DMS153 (cell line): ENCODE results near the gene CAB39.
"Not testable (repeated sequence)": the region's sequence is repeated elsewhere in the genome, so short reads cannot be mapped to it uniquely, and the experiment has no call there.

Experiments
- DNase-seq: peaks from one replicate; lab custom pipeline; 2025; lab: John Stamatoyannopoulos, UW

CAB39 gene

DNA sequence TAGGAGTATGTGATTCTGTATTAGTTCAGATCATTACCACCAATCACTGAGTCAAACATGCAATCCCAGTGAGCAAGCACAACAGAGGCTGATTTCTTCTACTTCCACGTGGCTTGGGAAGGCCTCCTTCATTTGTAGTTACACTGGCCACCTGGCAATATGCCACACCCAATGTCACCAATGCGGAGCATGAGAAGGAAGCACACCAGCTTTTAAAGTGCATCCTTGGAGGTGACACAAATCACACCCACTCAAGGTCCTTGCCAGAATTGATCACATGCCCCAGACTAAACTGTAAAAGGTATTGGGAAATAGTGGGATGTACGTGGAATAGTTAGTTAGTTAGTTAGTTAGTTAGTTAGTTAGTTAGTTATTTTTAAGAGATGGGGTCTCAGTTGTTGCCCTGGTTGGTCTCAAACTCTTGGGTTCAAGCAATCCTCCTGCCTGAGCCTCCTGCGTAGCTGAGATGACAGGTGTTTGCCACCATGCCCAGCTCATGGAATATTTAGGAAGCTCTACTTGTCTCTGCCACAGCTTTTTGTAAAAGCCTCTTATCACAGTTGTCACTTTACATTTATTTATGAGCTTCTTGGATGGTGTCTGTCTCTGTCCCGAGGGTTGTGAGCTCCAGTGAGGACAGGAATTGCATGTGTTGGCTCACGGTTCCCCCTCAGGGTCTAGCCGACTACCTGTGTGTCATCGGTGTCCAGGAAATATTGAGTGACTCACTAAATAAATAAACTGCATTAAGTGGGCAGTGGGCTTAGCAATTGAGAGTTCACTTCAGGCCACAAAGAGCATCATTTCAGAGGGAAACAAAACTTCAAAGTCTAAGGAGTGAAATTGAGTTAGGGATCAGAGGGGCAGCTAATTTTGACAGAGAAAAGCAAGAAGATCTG is 28.1 kb upstream of the CAB39 start:
- DNase-seq: peak; percentile 55

DNA sequence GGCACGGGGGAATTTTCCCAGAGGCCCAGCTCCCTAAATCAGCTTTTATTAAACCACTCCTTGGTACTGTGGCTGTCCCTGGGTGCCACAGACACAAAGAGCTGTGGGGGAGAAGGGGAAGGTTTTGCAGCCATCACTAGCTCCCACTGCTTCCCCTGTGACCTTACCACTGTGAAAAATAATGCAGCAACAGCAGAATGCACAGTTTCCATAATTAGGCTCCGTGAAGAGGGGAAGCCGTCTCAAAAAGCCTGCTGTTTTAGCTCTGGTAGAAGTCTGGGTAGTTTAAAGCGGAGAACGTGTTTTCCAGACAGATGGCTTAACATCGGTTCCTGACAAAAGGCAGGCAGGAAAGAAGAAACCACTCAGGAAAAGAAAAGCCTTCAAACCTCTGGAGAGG is 27.5 kb upstream of the CAB39 start:
- no peak for DNase-seq

DNA sequence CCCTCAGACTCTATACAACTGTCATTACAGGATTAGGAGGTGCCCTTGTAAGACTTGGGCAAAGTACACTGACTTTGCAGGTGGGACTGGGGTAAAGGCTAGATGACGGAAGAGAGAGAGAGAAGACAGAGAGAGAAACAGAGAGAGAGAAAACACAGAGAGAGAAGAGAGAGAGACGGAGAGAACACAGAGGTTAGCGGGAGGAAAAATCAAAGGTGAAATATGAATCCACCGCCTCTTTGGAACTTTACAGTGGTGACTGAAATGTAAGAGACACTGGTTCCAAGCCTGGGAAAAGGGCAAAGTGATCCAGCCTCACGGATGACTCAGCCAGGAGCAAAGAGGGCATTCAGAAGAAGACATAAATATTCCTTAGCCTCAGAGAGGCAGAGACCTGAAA is 25.1 kb upstream of the CAB39 start:
- DNase-seq: no peak

DNA sequence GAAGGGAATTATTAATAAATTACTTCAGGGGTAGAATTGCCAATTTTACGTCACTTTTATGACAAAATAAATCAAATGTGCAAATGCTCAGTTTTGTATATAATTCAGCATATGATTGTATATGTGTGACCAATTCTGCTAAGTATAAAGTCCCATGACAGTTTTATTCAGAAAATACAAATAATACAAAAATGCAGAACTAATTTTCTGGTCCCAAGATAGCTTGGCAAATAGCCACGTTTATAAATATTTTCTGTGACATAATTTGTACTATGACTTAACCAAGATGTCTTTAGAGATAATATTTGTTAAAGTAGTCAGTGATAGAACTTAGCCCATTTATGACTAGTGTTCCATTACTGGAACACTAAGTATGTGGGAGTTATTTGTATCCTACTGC is 24.2 kb upstream of the CAB39 start:
- DNase-seq: no peak

DNA sequence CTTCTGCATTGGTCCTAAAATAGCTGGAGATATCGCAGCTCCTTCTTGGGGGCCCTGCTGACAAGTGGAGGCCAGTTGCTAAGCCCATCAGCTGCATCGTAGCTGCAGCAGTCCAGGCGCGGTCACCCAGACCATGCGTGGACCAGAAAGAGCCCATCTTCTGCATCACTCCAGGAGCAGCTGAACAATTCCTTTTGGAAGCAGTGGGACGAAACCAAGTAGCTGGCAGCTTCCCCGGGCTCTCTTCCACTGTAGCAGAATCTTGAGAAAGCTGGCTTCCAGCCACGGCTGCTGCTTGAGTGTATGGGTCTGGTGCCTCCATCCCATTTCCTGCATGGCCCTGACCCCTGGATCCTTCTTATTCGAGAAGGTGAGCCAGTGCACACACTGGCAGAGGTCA is 22.2 kb upstream of the CAB39 start:
- no peak for DNase-seq

DNA sequence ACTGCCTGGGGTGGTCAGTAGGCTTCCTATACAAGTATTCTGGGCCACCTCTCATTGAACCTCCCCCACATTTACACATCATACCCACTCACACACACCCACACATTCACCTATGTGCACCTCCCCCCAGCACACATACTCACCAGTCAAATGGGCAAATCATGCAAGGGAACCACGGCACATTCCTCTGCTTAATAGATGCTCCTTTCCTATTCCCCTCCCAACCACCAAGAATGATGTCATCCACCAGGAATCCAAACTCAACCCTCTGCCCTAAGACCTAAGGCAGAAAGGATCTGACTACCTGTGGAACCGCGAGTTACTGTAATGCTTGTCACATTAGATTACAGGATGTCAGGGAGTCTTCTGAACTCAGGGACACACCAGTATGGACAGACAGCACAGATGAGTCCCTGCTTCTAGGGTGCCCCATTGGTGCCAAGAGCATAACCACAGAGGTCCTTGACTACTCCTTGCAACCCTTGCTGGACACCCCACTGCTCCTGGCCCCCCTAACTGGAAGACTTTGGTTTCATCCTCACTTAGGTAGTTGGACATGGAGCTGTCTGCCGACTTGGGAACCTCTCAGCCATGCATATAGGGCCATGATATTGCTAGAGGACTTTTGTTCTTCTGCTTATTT is 21.5 kb upstream of the CAB39 start:
- DNase-seq: no peak

DNA sequence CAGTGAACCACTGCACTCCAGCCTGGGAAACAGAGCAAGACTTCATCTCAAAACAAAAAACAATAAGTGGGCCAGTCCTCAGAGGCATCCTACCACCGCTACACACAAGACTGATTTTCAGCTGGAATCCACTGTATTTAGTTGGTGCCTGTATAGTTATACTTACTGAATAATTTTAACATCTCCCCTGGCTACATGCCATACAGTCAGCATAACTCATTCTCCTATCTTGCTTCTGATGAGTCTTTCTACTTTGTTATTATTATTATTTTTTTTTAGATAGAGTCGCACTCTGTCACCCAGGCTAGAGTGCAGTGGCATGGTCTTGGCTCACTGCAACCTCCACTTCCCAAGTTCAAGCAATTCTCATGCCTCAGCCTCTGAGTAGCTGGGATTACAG is 19.9 kb upstream of the CAB39 start:
- no peak for DNase-seq

DNA sequence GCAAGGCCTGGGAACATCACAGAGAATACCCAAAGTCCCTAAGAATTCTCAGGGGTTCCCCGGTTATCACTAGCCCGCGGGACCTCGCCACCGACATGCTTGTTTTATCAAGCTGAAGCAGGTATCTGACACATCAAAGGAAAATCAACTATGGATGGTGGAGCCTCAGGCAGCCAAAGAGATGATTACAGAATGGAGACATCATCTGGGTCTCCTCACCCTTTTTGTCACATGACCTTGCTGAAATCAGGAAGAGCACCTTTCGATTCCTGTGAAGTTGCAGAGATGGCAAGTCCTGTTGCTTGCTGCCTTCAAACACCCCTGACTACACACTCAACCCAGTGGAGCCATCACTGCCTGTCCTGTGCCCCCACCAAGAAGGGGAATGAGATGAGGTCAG is 19.2 kb upstream of the CAB39 start:
- no peak for DNase-seq

DNA sequence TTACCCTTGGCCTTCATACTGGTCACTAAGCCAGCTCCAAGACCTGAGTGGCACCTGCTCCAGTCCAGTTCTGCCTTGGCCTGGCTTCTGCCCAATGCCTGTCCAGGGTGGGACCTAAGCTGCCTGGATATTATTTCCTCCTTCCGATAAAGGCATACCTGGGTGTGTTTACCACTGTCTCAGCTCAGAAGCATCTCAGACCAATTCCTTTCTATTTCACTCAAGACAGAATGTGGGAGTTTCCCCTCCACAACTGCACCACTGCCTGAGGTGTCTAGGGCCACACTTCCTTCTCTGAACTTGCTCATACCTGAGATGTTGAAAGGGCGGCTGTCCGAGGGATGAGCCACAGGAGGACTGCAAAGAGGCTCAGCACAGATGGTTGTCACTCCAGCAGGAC is 18.4 kb upstream of the CAB39 start:
- no peak for DNase-seq

DNA sequence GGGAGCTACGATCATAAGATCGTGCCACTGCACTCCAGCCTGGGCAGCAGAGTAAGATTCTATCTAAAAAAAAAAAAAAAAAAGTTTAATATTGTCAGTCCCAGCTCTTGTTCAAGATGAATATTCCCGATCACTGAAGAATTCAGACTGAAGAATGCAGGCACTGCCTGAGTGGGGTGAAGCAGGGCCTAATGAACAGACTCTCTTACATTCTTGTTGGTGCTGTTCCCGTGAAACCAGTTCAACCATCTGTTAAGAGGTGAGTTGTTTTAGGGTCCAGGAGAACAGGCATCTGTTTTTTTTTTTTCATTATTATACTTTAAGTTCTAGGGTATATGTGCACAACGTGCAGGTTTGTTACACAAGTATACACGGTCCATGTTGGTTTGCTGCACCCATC is 17.1 kb upstream of the CAB39 start:
- DNase-seq: no peak

DNA sequence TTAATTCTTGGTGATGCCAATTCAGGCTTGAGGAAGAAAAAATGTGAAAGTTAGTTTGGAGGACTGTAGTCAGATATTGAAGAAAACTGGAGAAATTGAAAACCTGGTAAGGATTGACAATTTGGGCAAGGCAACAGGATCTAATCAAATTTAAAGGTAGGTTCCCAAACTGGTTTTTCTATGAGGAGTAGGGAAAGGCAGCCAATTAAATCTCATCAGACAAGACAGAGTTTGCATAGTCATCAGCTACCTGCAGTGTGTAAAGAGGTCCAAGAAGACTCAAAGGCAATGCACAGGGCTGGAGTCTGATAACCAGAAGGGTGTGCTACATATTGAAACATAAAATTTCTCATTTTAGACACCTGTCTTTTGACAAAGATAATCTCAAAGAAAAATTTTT is 16.0 kb upstream of the CAB39 start:
- no peak for DNase-seq

DNA sequence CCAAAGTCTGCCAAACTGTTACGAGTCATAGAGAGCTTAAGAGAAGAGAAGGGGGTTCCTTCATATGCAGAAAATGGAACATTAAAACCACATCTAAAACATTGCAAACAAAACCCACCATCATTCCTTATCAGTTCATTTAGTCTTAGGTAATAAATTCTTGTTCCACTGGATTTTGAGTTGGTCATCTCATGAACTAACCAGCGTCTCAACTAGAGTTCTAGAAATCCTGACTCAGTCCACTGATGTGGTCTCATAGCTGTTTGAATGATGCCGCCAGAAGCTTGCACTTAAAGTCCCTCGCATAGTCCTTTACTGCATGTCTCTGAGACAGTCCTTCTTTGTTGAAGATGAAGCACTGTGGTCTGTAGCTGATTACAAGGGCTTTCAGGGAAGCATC is 15.0 kb upstream of the CAB39 start:
- no peak for DNase-seq

DNA sequence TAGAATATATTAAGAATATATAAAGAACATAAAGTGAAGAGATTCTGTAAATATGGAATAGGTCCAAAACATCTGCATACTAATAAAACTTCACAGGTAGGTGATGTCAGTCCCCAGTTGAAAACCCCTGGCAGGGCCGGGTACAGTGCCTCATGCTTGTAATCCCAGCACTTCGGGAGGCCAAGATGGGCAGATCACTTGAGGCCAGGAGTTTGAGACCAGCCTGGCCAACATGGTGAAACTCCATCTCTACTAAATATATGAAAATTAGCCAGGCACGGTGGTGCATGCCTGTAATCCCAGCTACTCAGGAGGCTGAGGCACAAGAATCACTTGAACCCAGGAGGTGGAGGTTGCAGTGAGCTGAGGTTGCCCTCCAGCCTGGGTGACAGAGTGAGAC is 13.9 kb upstream of the CAB39 start:
- DNase-seq: not testable (repeated sequence)

DNA sequence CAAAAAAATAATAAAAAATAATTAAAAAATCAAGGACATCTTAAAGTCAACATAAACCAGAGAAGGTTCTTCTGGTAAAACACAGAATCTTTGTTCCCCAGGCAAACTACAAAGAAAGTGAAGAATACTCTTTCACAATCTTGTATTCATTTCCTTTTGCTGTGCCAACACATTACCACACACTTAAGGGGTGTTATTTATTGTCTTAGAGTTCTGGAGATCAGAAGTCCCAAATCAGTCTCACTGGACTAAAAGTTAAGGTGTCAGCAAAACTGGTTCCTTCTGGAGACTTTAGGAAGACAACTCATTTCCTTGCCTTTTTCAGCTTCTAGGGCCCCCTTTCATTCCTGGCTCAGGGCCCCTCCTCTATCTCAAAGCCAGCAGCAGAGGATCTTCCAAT is 12.2 kb upstream of the CAB39 start:
- no peak for DNase-seq

DNA sequence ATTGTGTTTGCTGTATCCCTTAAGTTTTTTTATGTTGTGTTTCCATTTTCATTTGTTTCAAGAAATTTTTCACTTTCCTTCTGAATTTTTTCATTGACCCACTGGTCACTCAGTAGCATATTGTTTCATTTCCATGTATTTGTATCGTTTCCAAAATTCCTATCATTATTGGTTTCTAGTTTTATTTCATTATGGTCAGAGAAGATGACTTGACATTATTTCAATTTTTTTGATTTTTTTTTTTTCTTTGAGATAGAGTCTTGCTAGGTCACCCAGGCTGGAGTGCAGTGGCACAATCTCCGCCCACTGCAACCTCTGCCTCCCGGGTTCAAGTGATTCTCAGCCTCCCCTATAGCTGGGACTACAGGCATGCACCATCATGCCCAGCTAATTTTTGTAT is 11.3 kb upstream of the CAB39 start:
- no peak for DNase-seq

DNA sequence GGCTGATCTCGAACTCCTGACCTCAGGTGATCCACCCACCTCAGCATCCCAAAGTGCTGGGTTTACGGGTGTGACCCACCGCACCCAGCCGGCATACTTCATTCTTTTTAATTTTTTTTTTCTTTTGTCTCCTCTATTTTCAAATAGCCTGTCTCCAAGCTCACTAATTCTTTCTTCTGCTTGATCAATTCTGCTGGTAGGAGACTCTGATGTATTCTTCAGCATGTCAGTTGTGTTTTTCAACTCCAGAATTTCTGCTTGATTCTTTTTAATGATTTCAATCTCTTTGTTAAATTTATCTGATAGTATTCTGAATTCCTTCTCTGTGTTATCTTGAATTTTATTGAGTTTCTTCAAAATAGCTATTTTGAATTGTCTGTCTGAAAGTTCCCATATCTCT is 10.2 kb upstream of the CAB39 start:
- not testable (repeated sequence) for DNase-seq

DNA sequence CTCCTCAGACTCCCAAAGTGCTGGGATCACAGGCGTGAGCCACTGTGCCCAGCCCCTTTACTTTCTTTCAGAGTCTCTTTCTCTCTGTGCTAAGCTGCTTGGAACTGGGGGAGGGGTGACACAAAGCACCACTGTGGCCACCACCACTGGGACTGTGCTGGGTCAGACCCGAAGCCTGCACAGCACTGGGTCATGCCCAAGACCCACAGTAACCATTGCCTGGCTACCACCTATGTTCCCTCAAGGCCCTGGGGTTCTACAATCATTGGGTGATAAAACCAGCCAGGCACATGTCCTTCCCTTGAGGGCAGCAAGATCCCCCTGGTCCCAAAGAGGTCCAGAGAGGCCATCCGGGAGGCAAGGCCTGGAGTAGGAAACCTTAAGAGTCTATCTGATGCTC is 9.1 kb upstream of the CAB39 start:
- no peak for DNase-seq

DNA sequence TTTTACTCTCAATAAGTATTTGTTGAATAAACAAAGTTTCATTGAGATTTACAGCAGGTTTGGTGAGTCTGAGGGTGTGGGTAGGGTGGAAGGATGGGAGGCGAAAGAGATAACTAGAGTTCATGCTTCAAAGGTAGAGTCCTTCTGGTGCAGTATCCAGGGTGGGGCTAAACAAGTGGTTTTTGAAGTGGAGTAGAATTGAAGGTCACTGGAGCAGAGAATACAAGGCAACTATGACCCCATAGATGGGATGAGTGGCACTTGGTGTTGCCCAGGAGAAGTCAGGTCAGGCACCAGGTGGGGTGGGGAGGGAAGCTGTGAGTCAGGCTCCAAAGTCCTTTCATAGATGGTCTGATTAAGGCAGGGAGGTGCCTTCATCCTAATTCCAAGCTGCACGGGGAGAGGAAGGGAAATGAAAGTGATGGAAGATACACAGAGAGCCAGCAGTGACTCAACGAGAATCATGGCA is 6.6 kb upstream of the CAB39 start:
- no peak for DNase-seq

DNA sequence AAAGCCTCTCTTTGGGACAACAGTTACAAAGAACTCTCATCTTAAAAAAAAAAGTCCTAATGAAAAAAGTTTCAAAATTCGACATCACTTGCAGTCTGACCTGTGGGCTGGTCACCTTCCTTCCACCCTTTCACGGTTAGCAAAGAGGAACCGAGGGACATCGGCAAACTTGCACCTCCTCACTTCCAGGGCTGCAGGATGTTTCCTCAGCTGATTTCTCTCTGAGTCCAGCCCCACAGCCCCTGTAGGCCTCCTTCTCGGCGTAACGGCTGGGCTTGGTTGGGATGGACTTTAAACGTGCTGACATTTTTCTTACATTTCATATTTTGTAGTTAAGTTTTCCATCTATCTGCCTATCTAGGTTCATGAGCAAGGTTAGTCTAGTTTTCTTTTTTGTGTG is 5.7 kb upstream of the CAB39 start:
- DNase-seq: no peak

DNA sequence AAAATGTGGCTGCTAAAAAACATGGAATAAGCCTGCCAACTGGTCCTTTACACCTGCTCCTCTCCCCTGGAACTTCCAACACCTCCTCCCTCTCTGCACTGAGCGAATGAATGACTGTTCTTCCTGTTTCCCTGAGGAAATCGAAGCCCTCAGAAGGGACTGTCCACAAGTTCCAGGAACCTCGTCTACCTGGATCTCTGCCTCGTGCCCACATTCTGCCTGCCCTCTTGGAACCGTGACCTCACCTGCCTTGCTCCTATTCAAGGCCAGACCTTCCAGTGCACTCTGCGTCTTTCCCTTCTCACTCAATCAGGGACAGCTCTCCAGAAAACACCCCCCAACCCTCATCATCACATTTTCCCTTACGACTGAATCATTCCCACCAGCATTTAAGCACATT is 4.4 kb upstream of the CAB39 start:
- DNase-seq: no peak

DNA sequence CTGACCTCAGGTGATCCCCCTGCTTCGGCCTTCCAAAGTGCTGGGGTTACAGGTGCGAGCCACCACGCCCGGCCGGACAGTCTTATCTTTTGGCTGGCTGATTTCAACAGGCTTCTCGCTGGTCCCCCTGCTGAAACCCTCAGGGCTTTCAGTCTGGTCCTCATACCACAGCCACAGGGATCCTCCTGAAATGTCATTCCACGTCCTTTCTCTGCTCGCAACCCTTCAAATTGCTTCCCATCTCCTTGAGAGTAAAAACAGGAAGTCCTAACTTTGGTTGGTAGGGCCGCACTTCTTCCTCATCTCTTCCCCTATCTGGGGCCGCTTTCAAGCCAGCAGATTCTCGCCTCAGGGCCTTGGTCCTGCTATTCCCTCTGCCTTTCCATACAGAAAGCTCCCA is 1.4 kb upstream of the CAB39 start:
- no peak for DNase-seq

DNA sequence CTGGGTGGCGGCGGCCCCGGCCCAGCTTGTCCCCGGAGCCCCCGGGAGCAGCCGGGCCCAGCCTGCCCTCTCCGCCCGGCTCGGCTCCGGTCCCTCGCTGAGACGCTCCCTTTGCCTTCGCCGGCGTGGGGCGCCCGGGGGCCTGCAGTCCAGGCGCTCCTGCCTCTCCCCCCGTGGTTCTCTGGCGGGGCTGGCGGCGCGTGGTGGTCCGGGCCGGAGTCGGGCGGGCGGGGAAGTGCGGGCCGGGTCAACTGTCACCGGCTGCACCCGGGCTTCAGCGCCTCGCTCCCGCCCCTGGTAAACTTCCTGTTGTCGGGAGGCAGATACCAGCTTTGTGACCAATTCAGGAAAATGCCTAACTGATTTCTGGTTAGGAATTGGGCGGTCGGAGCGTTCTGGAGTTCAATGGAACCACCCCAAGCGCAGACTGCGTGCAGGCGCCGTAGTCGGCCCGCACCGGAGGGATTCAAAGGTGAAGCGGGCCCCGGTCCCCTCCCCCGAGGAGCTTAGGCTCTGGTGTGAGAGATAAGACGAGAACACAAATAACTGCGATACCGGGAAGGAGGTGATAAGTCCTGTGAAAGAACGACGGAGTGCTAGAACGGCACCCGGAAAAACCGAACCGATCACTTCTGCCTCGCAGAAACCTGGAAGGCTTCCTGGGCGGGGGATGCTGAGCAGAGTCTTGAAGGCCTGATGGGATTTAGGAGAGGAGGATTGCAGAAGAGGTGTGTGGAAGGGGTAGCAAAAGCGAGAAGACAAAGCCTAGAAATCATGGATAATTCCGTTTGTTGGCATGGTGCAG is 891 bp downstream of the CAB39 start:
- DNase-seq: no peak

DNA sequence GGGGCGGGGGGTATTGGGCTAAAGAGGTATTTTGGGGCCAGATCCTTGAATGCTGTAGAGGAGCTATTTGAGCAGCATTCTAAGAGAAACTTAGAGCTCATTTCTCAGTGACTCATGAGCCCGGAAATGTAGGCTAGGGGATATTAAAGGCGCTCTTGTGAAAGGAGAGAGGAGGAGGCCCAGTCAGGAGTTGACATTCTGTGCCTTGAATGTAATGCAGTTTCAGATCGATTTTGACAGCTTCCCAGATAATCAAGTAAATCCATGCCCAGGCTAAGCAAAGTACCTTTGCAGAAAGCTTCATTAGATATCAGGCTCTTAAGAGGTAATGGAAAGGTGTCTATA is 1.5 kb downstream of the CAB39 start:
- DNase-seq: no peak
